K562 (cell line): Measurements from ENCODE around the gene PRM2. TPM values are rescaled to one million over a fixed set of nuclear protein-coding genes. Genes with fewer than 3 reads are reported as not detected.

Experiments used
- FOSL1 ChIP-seq: fragments of 200-800 bp; sonication (Bioruptor generic); conservative IDR thresholded peaks from 2 replicates; pipeline ENCODE4 v1.6.1; 2016; ENCODE audit warnings: missing genetic modification characterization, missing compliant biosample characterization
- HOMEZ ChIP-seq: fragments of 250-450 bp; sonication (Bioruptor Pico); IDR thresholded peaks from 2 replicates; pipeline ENCODE4 v1.4.0; 2020; ENCODE audit warnings: mild to moderate bottlenecking, moderate library complexity
- IRF9 ChIP-seq: fragments of 450-650 bp; IDR thresholded peaks from 2 replicates; pipeline ENCODE4 v1.6.1; 2016; ENCODE audit warnings: missing biosample characterization, missing genetic modification characterization
- RBBP5 ChIP-seq: fragments of 200-600 bp; sonication (generic); IDR thresholded peaks from 2 replicates; pipeline ENCODE4 v1.6.1; 2012; ENCODE audit warnings: borderline replicate concordance, mild to moderate bottlenecking, low read length, control low read depth, inconsistent platforms; ENCODE audit not compliant: insufficient read depth, poor library complexity, severe bottlenecking
- RCOR1 ChIP-seq, 2 experiments: IDR thresholded peaks; 2 replicates each; pipeline ENCODE4 v1.6.1; 2012; ENCODE audit warnings: low read depth in 2 of 2, low read length in 2 of 2, borderline replicate concordance in 1 of 2, improper control_type of control experiment in 1 of 2
- ZNF318 ChIP-seq, 2 experiments: fragments of 450-650 bp; IDR thresholded peaks; 2 replicates each; pipeline ENCODE4 v1.6.1; 2016; ENCODE audit warnings: mild to moderate bottlenecking in 2 of 2, borderline replicate concordance in 1 of 2, low read depth in 1 of 2, moderate library complexity in 1 of 2
- ZNF511 ChIP-seq: sonication (generic); formaldehyde crosslinking; IDR thresholded peaks from 2 replicates; pipeline ENCODE4 v1.8.0; 2022; ENCODE audit warnings: mild to moderate bottlenecking, missing genetic modification reagents
- polyA plus RNA-seq, 8 experiments: library from polyadenylated mRNA; depleted of rRNA in 4 of 8; stranded (reverse) in 5 of 8; unstranded in 3 of 8; fragments of >200 nt; fragmentation: Nextera tagmentation in 2 of 8; fragmentation: Illumina TruSeq in 1 of 8; extraction: Ambion mirVana in 2 of 8; extraction: Trizol in 1 of 8; gene quantifications; 2 replicates each; pipeline versions ENCODE4 v1.2.1 to v1.2.3, GENCODE V29; 2011 to 2014; ENCODE audit warnings: inconsistent platforms in 1 of 8, missing spikeins in 1 of 8
- total RNA-seq, 7 experiments: library from RNA; depleted of rRNA in 6 of 7; stranded (reverse); fragments of >200 nt in 6 of 7; fragmentation: Illumina TruSeq in 2 of 7; extraction: Trizol in 2 of 7; gene quantifications; 2 replicates each; pipeline versions ENCODE4 v1.2.1 to v1.2.3, GENCODE V29; 2011 to 2021; ENCODE audit warnings: low replicate concordance in 1 of 7

The PRM2 gene
- total and polyA plus RNA-seq, 9 of the 15 experiments (the other 6 are each of a cell fraction or from before 2014, with no cell fraction given): not detected

GRCh38 chr16:11318817-11319216 is 42.5 kb upstream of the PRM2 start (continued):
- TF ChIP-seq ZNF318 (IDR thresholded peaks at IDR 0.05; ENCODE audit: borderline replicate concordance in 1 of 2, low read depth in 1 of 2) (no peak), FOSL1 (tag) (no peak), HOMEZ (CRISPR knock-in tag) (no peak), ZNF511 (CRISPR knock-in tag) (no peak), RBBP5 (no peak), IRF9 (tag) (no peak), RCOR1 (IDR thresholded peaks at IDR 0.05; ENCODE audit: borderline replicate concordance in 1 of 2, low read depth in 2 of 2, low read length in 2 of 2) (0 out of 4 replicates have a peak, but pooled peaks of 1 of the 2 experiments have one; percentile 18)
- TF ChIP-seq, all 486 proteins: peak for 9
